K562 (cell line): ENCODE data around the gene CCL2. TPM values are rescaled to one million over a fixed set of nuclear protein-coding genes. Genes with fewer than 3 reads are reported as not detected.

Source experiments
- ATAC-seq: fragments of 200-7000 bp; cut with Tn5 transposase; 3 replicates; pipeline ENCODE4 v1.9.1; 2020; ENCODE audit warnings: moderate library complexity
- BruUV-seq: library from RNA; stranded (reverse); fragments of 400-500 nt; replicated peaks from 2 replicates; lab custom pipeline; 2021; lab: Mats Ljungman, UMichigan
- CTCF ChIA-PET: fragments of 300-600 bp; formaldehyde crosslinking; extraction: SDS; loops from one replicate; lab custom pipeline; 2021; ENCODE audit warnings: low intra/inter-chr PET ratio; lab: Yijun Ruan, JAX
- POLR2A ChIA-PET: fragments of 300-600, 350-650 bp; sonication (Branson Sonifier 250); formaldehyde crosslinking; extraction: SDS; loops from one replicate; lab custom pipeline; 2021; ENCODE audit warnings: antibody characterized with exemption, inconsistent platforms; lab: Yijun Ruan, JAX
- DNase-seq, 4 experiments: peaks; one replicate each; pipeline versions ENCODE4 v3.0.0 to v3.0.0-alpha.2; 2011 to 2018; ENCODE audit warnings: low spot score in 3 of 4, mixed read lengths in 3 of 4; ENCODE audit errors: extremely low read depth in 1 of 4
- FAIRE-seq: peaks from 2 replicates; lab custom pipeline; 2011; peaks lifted over from hg19 to GRCh38; lab: Jason Lieb, UNC
- H2AFZ ChIP-seq: 2 replicates; pipeline ENCODE4 v1.6.0; 2011; ENCODE audit warnings: low read depth, low read length, control low read depth, inconsistent platforms
- H3K27ac ChIP-seq: fragments of 200-600 bp; 3 replicates; pipeline ENCODE4 v1.8.0; 2011; ENCODE audit warnings: low read depth, mild to moderate bottlenecking, control low read depth, inconsistent platforms, low read length, moderate library complexity, mixed read lengths; ENCODE audit errors: extremely low read depth
- H3K27me3 ChIP-seq, 2 experiments: fragments of 300-600 bp in 1 of 2; 2 replicates in 1 of 2; 3 replicates in 1 of 2; pipeline versions ENCODE4 v1.6.0 to v1.8.0; 2011; ENCODE audit warnings: inconsistent platforms in 2 of 2, low read length in 2 of 2, mild to moderate bottlenecking in 1 of 2, mixed read lengths in 1 of 2, moderate library complexity in 1 of 2; ENCODE audit not compliant: control insufficient read depth in 2 of 2, insufficient read depth in 2 of 2
- H3K36me3 ChIP-seq: fragments of 300-600 bp; 3 replicates; pipeline ENCODE4 v1.8.0; 2011; ENCODE audit warnings: mild to moderate bottlenecking, low read length, inconsistent platforms; ENCODE audit not compliant: control insufficient read depth, insufficient read depth
- H3K4me1 ChIP-seq, 2 experiments: fragments of 200-600 bp in 1 of 2; replicated peaks in 1 of 2; 2 replicates in 1 of 2; 3 replicates in 1 of 2; pipeline versions ENCODE4 v1.5.1 to v1.8.0; 2011; ENCODE audit warnings: inconsistent platforms in 2 of 2, low read length in 2 of 2, mild to moderate bottlenecking in 1 of 2, mixed read lengths in 1 of 2, moderate library complexity in 1 of 2; ENCODE audit not compliant: control insufficient read depth in 2 of 2, insufficient read depth in 2 of 2
- H3K4me2 ChIP-seq: 2 replicates; pipeline ENCODE4 v1.6.1; 2011; ENCODE audit warnings: low read length, control low read depth, inconsistent platforms, mixed read lengths; ENCODE audit not compliant: insufficient read depth
- H3K4me3 ChIP-seq: fragments of 200-600 bp; sonication (generic), shearing (Covaris generic); 2 replicates; pipeline ENCODE4 v1.5.1; 2016; ENCODE audit warnings: control low read depth, inconsistent platforms
- H3K79me2 ChIP-seq: fragments of 200-600 bp; 3 replicates; pipeline ENCODE4 v1.8.0; 2011; ENCODE audit warnings: low read length, inconsistent platforms; ENCODE audit not compliant: control insufficient read depth, insufficient read depth
- H3K9ac ChIP-seq, 2 experiments: 2 replicates each; pipeline versions ENCODE4 v1.6.0 to v1.6.1; 2011; ENCODE audit warnings: low read depth in 2 of 2, low read length in 2 of 2, control low read depth in 1 of 2, inconsistent platforms in 1 of 2, mild to moderate bottlenecking in 1 of 2, mixed read lengths in 1 of 2; ENCODE audit not compliant: insufficient read depth in 1 of 2
- H3K9me1 ChIP-seq: one replicate; pipeline ENCODE4 v1.6.0; 2011; ENCODE audit warnings: inconsistent platforms, mild to moderate bottlenecking, low read length, moderate library complexity; ENCODE audit not compliant: control insufficient read depth, insufficient read depth
- H3K9me3 ChIP-seq: replicated peaks from 2 replicates; pipeline ENCODE4 v1.5.1; 2011; ENCODE audit warnings: low read depth, low read length, inconsistent platforms; ENCODE audit not compliant: control insufficient read depth, insufficient read depth
- H4K20me1 ChIP-seq: replicated peaks from 2 replicates; pipeline ENCODE4 v1.6.1; 2011; ENCODE audit warnings: low read length, inconsistent platforms, mixed read lengths; ENCODE audit not compliant: control insufficient read depth, insufficient read depth
- BHLHE40 ChIP-seq: IDR thresholded peaks from 2 replicates; pipeline ENCODE4 v1.6.1; 2011; ENCODE audit warnings: low read length, improper control_type of control experiment
- BRCA1 ChIP-seq, 2 experiments: fragments of 450-650 bp in 1 of 2; sonication (generic) in 1 of 2; formaldehyde crosslinking in 1 of 2; IDR thresholded peaks; 2 replicates each; pipeline versions ENCODE4 v1.5.0 to v1.6.1; 2017 to 2020; ENCODE audit warnings: mild to moderate bottlenecking in 1 of 2, missing genetic modification reagents in 1 of 2
- CSDE1 ChIP-seq, 2 experiments: fragments of 450-650 bp; IDR thresholded peaks; 2 replicates each; pipeline ENCODE4 v1.6.1; 2016; ENCODE audit warnings: mild to moderate bottlenecking in 1 of 2
- DACH1 ChIP-seq: fragments of 450-650 bp; IDR thresholded peaks from 2 replicates; pipeline ENCODE4 v1.6.1; 2018; ENCODE audit not compliant: partially characterized antibody
- E2F8 ChIP-seq: fragments of 450-650 bp; IDR thresholded peaks from 2 replicates; pipeline ENCODE4 v1.7.1; 2018; ENCODE audit warnings: mild to moderate bottlenecking, low read depth; ENCODE audit not compliant: partially characterized antibody
- FOXM1 ChIP-seq, 2 experiments: fragments of 450-650 bp in 1 of 2; sonication (generic) in 1 of 2; formaldehyde crosslinking in 1 of 2; IDR thresholded peaks; 2 replicates each; pipeline versions ENCODE4 v1.6.1 to v1.9.0; 2017 to 2022; ENCODE audit warnings: low read depth in 2 of 2, mild to moderate bottlenecking in 2 of 2, missing genetic modification reagents in 1 of 2, moderate library complexity in 1 of 2
- HDAC2 ChIP-seq: fragments of 450-650 bp; IDR thresholded peaks from 2 replicates; pipeline ENCODE4 v1.6.1; 2016; ENCODE audit warnings: mild to moderate bottlenecking
- HDAC8 ChIP-seq: fragments of 450-650 bp; IDR thresholded peaks from 2 replicates; pipeline ENCODE4 v1.6.1; 2016; ENCODE audit warnings: mild to moderate bottlenecking, missing genetic modification characterization, moderate library complexity, missing compliant biosample characterization
- IRF9 ChIP-seq: fragments of 450-650 bp; IDR thresholded peaks from 2 replicates; pipeline ENCODE4 v1.6.1; 2016; ENCODE audit warnings: missing biosample characterization, missing genetic modification characterization
- MXD1 ChIP-seq: fragments of 250-450 bp; sonication (Bioruptor Pico); IDR thresholded peaks from 2 replicates; pipeline ENCODE4 v1.8.0; 2021; ENCODE audit warnings: borderline replicate concordance, mild to moderate bottlenecking, moderate library complexity; ENCODE audit not compliant: poor library complexity, severe bottlenecking
- MXI1 ChIP-seq: IDR thresholded peaks from 2 replicates; pipeline ENCODE4 v1.6.1; 2011; ENCODE audit warnings: low read depth, mild to moderate bottlenecking, improper control_type of control experiment, low read length
- NCOA4 ChIP-seq: fragments of 450-650 bp; IDR thresholded peaks from 2 replicates; pipeline ENCODE4 v1.6.1; 2018; ENCODE audit warnings: mild to moderate bottlenecking; ENCODE audit not compliant: partially characterized antibody
- POLR2B ChIP-seq: fragments of 450-650 bp; IDR thresholded peaks from 2 replicates; pipeline ENCODE4 v1.6.1; 2018; ENCODE audit warnings: low read depth; ENCODE audit not compliant: partially characterized antibody
- POLR2H ChIP-seq: IDR thresholded peaks from 2 replicates; pipeline ENCODE4 v1.6.1; 2016; ENCODE audit warnings: missing genetic modification characterization, low read depth, mild to moderate bottlenecking, control low read depth, missing compliant biosample characterization, moderate library complexity
- SLC30A9 ChIP-seq: fragments of 250-450 bp; sonication (Bioruptor Pico); IDR thresholded peaks from 2 replicates; pipeline ENCODE4 v1.8.0; 2022; ENCODE audit warnings: mild to moderate bottlenecking, moderate library complexity
- STAT5B ChIP-seq: fragments of 250-450 bp; sonication (Bioruptor Pico); IDR thresholded peaks from 2 replicates; pipeline ENCODE4 v1.8.0; 2021; ENCODE audit warnings: mild to moderate bottlenecking, inconsistent platforms
- ZNF780A ChIP-seq: fragments of 250-450 bp; sonication (Bioruptor Pico); IDR thresholded peaks from 2 replicates; pipeline ENCODE4 v1.5.0; 2021; ENCODE audit warnings: mild to moderate bottlenecking
- WGBS: fragments of 100-300 bp; shearing (Covaris generic); methylation state at CpG from one replicate; pipeline ENCODE4 v1.1.6; 2016; ENCODE audit warnings: low coverage, mixed read lengths; ENCODE audit not compliant: insufficient coverage; ENCODE audit errors: missing lambda C conversion rate; 5-methylcytosine and 5-hydroxymethylcytosine counted together
- in situ Hi-C: fragments of 300-500 bp; cut with MboI; formaldehyde crosslinking; loops from 4 replicates; pipeline ENCODE4 v1.15.0; 2018; ENCODE audit warnings: inconsistent platforms, mixed read lengths
- intact Hi-C: fragments of 100-400 bp; cut with micrococcal nuclease; formaldehyde crosslinking; loops from 2 replicates; pipeline ENCODE4 v1.14.2; 2022
- polyA plus RNA-seq, 8 experiments: library from polyadenylated mRNA; depleted of rRNA in 4 of 8; stranded (reverse) in 5 of 8; unstranded in 3 of 8; fragments of >200 nt; fragmentation: Nextera tagmentation in 2 of 8; fragmentation: Illumina TruSeq in 1 of 8; extraction: Ambion mirVana in 2 of 8; extraction: Trizol in 1 of 8; gene quantifications; 2 replicates each; pipeline versions ENCODE4 v1.2.1 to v1.2.3, GENCODE V29; 2011 to 2014; ENCODE audit warnings: inconsistent platforms in 1 of 8, missing spikeins in 1 of 8
- total RNA-seq, 7 experiments: library from RNA; depleted of rRNA in 6 of 7; stranded (reverse); fragments of >200 nt in 6 of 7; fragmentation: Illumina TruSeq in 2 of 7; extraction: Trizol in 2 of 7; gene quantifications; 2 replicates each; pipeline versions ENCODE4 v1.2.1 to v1.2.3, GENCODE V29; 2011 to 2021; ENCODE audit warnings: low replicate concordance in 1 of 7

Gene CCL2
- total and polyA plus RNA-seq, 9 of the 15 experiments (the other 6 are each of a cell fraction or from before 2014, with no cell fraction given) = 0.54 to 5.4 (median 0.88) TPM

- no peak for TF ChIP-seq IRF9 (tag)
These were observed 2.4 kb downstream of the CCL2 start (continued) for GRCh38 chr17:34257299-34257985.

GRCh38 chr17:34257986-34258326, 2.9 kb downstream of the CCL2 start:
- Histone ChIP-seq H3K79me2 (no peaks in the 10 kb centered on the region), H3K4me1 (peaks cover 0 to 9% of the 10 kb centered on the region in 2 experiments; a peak in 4 of 5 replicates), H3K27me3 (no peaks in the 10 kb centered on the region; a peak in 1 of 5 replicates), H3K4me3 (no peak overlapping the region), H3K4me2 (no peak overlapping the region), H3K9ac (no peak overlapping the region), H4K20me1 (0 out of 2 replicates have a peak, but pooled peaks cover 2% of the 10 kb centered on the region), H3K9me3 (no peaks in the 10 kb centered on the region), H3K36me3 (no peaks in the 10 kb centered on the region), H3K9me1 (no peaks in the 10 kb centered on the region), H3K27ac (no peak overlapping the region), H2AFZ (no peak overlapping the region)
- intact Hi-C loops (no loop called here), in situ Hi-C loops (no loop called here)
- 0% methylated on average over 1 of the region's 1 CpG for WGBS
- no TSS peak for BruUV-seq
- ChIA-PET CTCF (no interaction called here), POLR2A (no interaction called here)
- DNase-seq (no peak), ATAC-seq (no peak), FAIRE-seq (no peak)
- TF ChIP-seq ZNF780A = no peak
- TF ChIP-seq DACH1 = no peak
- TF ChIP-seq BRCA1 (IDR thresholded peaks at IDR 0.05) = no peak
- TF ChIP-seq BRCA1 (CRISPR knock-in tag; IDR thresholded peaks at IDR 0.05) = no peak
- TF ChIP-seq POLR2H = no peak
- no peak for TF ChIP-seq MXD1 (CRISPR knock-in tag)
- no peak for TF ChIP-seq E2F8
- no peak for TF ChIP-seq BHLHE40
- TF ChIP-seq POLR2B = no peak
- no peak for TF ChIP-seq MXI1
- TF ChIP-seq CSDE1 (IDR thresholded peaks at IDR 0.05) = no peak
- no peak for TF ChIP-seq SLC30A9 (CRISPR knock-in tag)
- no peak for TF ChIP-seq STAT5B (CRISPR knock-in tag)
- no peak for TF ChIP-seq FOXM1 (IDR thresholded peaks at IDR 0.05; ENCODE audit: low read depth)
- TF ChIP-seq FOXM1 (CRISPR knock-in tag; IDR thresholded peaks at IDR 0.05; ENCODE audit: low read depth) = no peak
- no peak for TF ChIP-seq HDAC8 (tag)
- TF ChIP-seq NCOA4 = no peak
- no peak for TF ChIP-seq HDAC2
